GM19468 (cell line): ENCODE results near the gene CLDN9.

Experiments
- ATAC-seq: cut with Tn5 transposase; IDR thresholded peaks from one replicate; pipeline ENCODE4 v1.9.1; 2021; ENCODE audit warnings: mild to moderate bottlenecking, moderate library complexity, moderate number of reproducible peaks; ENCODE audit not compliant: unreplicated experiment; ENCODE audit errors: extremely low read depth

CLDN9 gene

GRCh38 chr16:2973605-2974318, 39.0 kb upstream of the CLDN9 start:
- no peak for ATAC-seq

GRCh38 chr16:2974319-2975056, 38.2 kb upstream of the CLDN9 start:
- ATAC-seq: no peak

- ATAC-seq: no peak
These were observed 37.4 kb upstream of the CLDN9 start for GRCh38 chr16:2975161-2975795.

DNA sequence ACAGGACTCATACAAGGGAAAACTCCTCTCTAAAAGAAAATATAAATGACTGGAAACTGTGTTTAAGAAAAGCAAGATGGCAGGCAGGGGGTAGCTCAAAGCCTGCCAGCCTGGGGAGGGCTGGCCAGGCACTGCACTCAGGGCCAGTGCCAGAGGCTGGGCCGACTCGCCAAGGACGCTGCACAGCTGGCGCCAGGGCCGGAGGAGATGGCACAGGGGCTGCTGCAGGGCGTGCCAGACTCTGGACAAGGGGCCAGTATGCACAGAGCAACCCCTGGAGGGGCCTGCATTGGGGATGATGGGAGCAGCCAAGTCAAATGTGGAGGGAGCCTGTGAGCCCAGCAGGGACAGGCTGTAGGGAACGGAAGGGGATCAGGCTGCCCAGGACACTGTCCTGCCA, 36.5 kb upstream of the CLDN9 start:
- ATAC-seq: no peak

DNA sequence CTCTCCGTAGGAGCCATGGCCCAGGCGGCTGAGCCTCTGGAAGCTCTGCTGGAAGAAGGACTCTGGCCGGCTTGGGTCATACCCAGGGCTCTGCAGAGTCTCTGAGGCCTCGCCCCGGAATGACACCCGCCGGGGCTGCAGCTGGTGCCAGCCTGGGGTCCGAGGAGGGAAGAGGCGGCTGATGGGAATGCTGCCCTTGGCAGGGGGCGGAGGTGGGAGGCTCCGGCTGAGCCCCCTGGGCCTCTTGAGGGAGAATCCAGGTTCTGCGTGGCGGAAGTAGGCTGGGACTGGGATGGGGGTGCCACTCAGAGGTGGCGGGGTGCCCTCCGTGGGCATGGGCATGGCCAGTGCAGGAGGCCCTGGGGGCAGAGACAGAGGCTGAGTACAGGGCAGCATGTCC, 36.0 kb upstream of the CLDN9 start:
- ATAC-seq: no peak

DNA sequence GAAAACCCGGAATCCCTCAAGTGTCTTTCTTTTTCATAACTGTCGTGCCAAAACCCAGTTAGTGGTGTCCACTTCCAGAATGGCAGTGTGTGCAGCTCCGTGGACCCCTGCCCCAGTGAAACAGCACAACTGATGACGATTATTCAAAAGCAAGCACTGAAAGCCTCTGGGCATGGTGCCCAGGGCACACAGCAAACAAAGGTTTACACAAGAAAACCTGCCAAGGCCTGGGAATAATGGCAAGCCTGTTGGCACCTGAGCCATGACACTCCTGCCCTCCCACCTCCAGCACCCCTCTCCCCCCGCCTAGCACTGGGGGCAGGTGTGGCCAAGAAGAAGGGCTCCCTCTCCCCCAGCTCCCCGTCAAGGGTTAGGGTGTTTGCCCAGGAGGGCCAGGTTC, 35.3 kb upstream of the CLDN9 start:
- ATAC-seq: no peak

- ATAC-seq: no peak
These were observed 33.0 kb upstream of the CLDN9 start for GRCh38 chr16:2979669-2980226.

GRCh38 chr16:2980227-2981176, 32.2 kb upstream of the CLDN9 start, which contains the start of gene PKMYT1:
TSS of gene PKMYT1 (minus strand) at chr16:2980446. CDS start at chr16:2979657, 789 bp downstream.
- ATAC-seq: peak; percentile 72

- ATAC-seq: no peak
These were observed 31.4 kb upstream of the CLDN9 start for GRCh38 chr16:2981177-2981898.

GRCh38 chr16:2981899-2982250, 30.8 kb upstream of the CLDN9 start:
- no peak for ATAC-seq

GRCh38 chr16:2982402-2982801, 30.3 kb upstream of the CLDN9 start:
- no peak for ATAC-seq

DNA sequence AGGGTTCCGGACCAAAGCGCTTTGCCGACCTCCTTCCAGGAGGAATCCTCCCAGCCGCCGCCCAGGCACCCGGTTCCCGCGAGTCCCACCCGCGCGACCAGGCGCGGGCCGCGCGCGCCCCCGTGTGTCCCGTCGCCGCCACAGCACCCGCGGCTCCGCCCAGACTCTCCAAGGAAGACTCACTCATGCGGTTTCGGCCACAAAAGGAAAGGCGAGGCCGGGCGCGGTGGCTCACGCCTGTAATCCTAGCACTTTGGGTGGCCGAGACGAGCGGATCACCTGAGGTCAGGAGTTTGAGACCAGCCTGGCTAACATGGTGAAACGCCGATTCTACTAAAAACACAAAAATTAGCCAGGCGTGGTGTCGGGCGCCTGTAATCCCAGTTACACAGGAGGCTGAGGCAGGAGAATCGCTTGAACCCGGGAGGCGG, 29.0 kb upstream of the CLDN9 start:
- ATAC-seq: no peak

GRCh38 chr16:2985462-2985861, 27.3 kb upstream of the CLDN9 start:
- no peak for ATAC-seq

GRCh38 chr16:2985893-2986355, 26.8 kb upstream of the CLDN9 start:
- ATAC-seq: no peak

GRCh38 chr16:2986623-2987188, 26.0 kb upstream of the CLDN9 start:
- no peak for ATAC-seq

DNA sequence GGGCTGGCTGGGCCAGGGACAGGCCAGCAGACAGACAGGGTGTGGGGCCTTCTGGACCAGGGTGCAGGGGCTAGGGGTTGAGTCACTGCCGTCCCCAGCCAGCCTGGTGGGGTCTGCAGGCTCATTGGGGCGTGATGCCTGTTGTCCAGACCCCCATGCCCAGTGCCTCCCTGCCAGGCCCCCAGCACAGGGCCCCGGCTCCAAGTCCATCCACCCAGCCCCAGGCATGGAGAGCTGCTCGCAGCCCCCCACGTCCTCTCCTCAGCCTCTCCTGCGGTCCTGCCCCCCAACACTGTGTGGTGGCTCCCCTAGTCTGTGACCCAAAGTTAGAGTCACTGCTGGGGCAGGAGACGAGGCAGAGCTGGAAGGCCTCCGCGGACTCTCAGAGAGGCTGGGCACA, 25.4 kb upstream of the CLDN9 start:
- ATAC-seq: no peak

GRCh38 chr16:2987833-2988232, 24.9 kb upstream of the CLDN9 start:
- no peak for ATAC-seq

GRCh38 chr16:2988590-2989099, 24.1 kb upstream of the CLDN9 start:
- no peak for ATAC-seq

DNA sequence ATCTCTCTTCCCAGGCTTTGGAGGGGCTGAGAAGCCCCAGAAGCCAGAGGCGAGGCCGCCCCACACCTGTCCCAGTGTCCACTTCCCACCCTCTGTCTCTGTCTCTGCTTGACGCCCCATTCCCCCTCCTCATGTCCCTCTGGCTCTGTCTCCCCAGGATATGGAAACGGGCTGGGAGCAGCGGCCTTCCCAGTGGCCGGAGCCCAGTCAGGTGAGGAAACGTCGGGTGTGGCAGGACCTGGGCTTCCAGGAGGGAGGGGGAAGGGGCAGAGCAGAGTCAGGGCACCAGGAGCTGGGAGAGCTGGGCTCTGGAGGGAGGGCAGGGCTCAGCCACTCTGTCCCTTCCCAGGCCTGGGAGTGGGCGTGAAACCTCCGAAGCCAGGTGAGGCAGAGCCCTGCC, 21.8 kb upstream of the CLDN9 start:
- ATAC-seq: no peak
